Erythroblast (primary cell): Measurements from ENCODE around the gene CSTA.

Experiments
- GATA1 ChIP-seq: IDR thresholded peaks from 2 replicates; pipeline ENCODE4 v1.6.1; 2011; ENCODE audit warnings: low read depth, mild to moderate bottlenecking, control low read depth, low read length, moderate library complexity
- POLR2A ChIP-seq: IDR thresholded peaks from 2 replicates; pipeline ENCODE4 v1.6.1; 2011; ENCODE audit warnings: mild to moderate bottlenecking, low read length

DNA sequence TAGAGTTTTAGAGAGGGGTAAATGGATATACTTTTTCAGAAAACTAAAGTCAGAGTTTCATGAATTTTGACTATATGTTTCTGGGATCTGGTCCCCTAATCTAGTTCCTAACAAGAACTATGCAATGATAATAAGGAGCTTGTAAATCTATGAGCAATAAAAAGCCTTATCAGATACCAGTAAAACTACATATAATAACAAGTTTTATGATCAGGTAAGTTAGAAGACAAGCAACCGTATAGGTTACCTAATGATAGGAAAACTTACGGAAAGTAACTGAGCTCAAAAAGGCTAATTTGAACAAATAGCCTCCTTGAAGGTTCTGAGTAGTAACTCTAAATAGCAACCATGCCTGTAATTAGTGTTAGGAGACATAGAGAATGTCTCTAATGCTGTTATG is 37.0 kb downstream of the CSTA start:
- TF ChIP-seq POLR2A (no peak), GATA1 (no peak)
